Gastrocnemius medialis (tissue), 4 donors: ENCODE results near the gene CD5L. TPM values are rescaled to one million over a fixed set of nuclear protein-coding genes. Genes with fewer than 3 reads are reported as not detected.

Source experiments
- ATAC-seq, 2 donors: fragments of 150-250 bp; one replicate each; pipeline ENCODE4 v1.9.1; 2016
- DNase-seq, 2 donors: peaks; one replicate each; pipeline ENCODE4 v3.0.0-alpha.2; 2019
- H3K27ac ChIP-seq, 4 donors: fragments of 200-600 bp; sonication (generic); 1 replicate in 1 of 4; 2 replicates in 3 of 4; pipeline ENCODE4 v1.5.1; 2016 to 2018; ENCODE audit warnings: mild to moderate bottlenecking in 2 of 4, moderate library complexity in 1 of 4
- H3K27me3 ChIP-seq, 3 donors: fragments of 200-600 bp; sonication (generic) in 2 of 3; 1 replicate in 1 of 3; 2 replicates in 2 of 3; pipeline versions ENCODE4 v1.5.1 to v1.6.0; 2016 to 2019; ENCODE audit warnings: mild to moderate bottlenecking in 1 of 3, moderate library complexity in 1 of 3
- H3K36me3 ChIP-seq, 2 donors: fragments of 200-600 bp; sonication (generic) in 1 of 2; one replicate each; pipeline ENCODE4 v1.5.1; 2017 to 2018
- H3K4me1 ChIP-seq, 2 donors: fragments of 200-600 bp; sonication (generic) in 1 of 2; one replicate each; pipeline ENCODE4 v1.5.1; 2016 to 2017; ENCODE audit warnings: mild to moderate bottlenecking in 2 of 2
- H3K4me3 ChIP-seq, 4 donors: fragments of 200-600 bp; sonication (generic) in 3 of 4; 1 replicate in 1 of 4; 2 replicates in 3 of 4; pipeline ENCODE4 v1.5.1; 2016 to 2019; ENCODE audit warnings: mild to moderate bottlenecking in 2 of 4
- H3K9me3 ChIP-seq, 3 donors: fragments of 200-600 bp; sonication (generic) in 2 of 3; 1 replicate in 1 of 3; 2 replicates in 2 of 3; pipeline ENCODE4 v1.5.1; 2016 to 2019
- CTCF ChIP-seq, 5 experiments: fragments of 450-650 bp in 3 of 5; fragments of 200-600 bp in 2 of 5; sonication (generic) in 2 of 5; IDR thresholded peaks in 4 of 5; conservative IDR thresholded peaks in 1 of 5; 1 replicate in 4 of 5; 2 replicates in 1 of 5; pipeline ENCODE4 v1.5.1; 2016 to 2019; ENCODE audit warnings: antibody characterized with exemption in 5 of 5, mild to moderate bottlenecking in 3 of 5, moderate library complexity in 3 of 5
- POLR2A ChIP-seq, 2 donors: fragments of 450-650 bp; IDR thresholded peaks; one replicate each; pipeline ENCODE4 v1.6.1; 2017; ENCODE audit warnings: antibody characterized with exemption in 2 of 2, mild to moderate bottlenecking in 2 of 2, moderate library complexity in 2 of 2
- in situ Hi-C, 4 donors: fragments of 200-750 bp; cut with MboI; loops; one replicate each; pipeline versions ENCODE4 v1.15.0 to v1.8.0; 2017; ENCODE audit warnings: low sequenced_read_pairs in 4 of 4
- intact Hi-C: fragments of 100-400 bp; cut with DNase I; formaldehyde crosslinking; loops from one replicate; pipeline ENCODE4 v1.15.1; 2023; ENCODE audit warnings: low total_unique reads
- total RNA-seq, 4 donors: library from RNA; depleted of rRNA; stranded (reverse); fragments of >200 nt; gene quantifications; one replicate each; pipeline versions ENCODE4 v1.1.0 to v1.2.3, GENCODE V29; 2016

CD5L gene
- total RNA-seq: not detected

DNA sequence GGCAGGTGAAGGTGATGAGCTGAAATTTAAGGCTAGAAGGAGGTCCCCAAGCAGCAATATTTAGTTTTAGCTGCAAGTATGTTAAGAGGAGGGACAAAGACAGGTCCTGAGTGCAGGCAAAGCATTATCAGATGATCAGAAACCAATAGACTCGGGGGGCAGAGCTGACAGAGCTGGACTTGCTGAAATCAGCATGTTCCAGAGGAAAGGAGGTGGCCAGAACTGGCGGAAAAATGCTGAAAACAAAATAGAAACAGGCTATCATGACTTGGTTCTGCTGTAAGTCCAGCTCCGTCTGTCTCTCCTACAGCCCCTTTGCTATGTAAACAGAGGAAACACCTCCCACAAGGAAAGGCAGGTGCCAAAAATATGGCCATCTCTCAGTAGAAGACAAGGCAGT lies at the start of gene CD5L:
Gene CD5L, minus strand, starts transcription at position 101 of the 400 bp plus-strand sequence. CDS start 107 bp downstream, outside the sequence.
- Histone ChIP-seq H3K4me3 (no peak within 1 kb of the TSS), H3K27ac (no peak within 1 kb of the TSS), H3K4me1 (no peaks in the 10 kb centered on the region), H3K27me3 (no peaks in the 10 kb centered on the region), H3K36me3 (no peaks in the 10 kb centered on the region), H3K9me3 (no peaks in the 10 kb centered on the region)
- TF ChIP-seq POLR2A (IDR thresholded peaks at IDR 0.05) (no peak), CTCF (IDR thresholded peaks at IDR 0.05 in 4 of 5, conservative IDR thresholded peaks at IDR 0.05 in 1 of 5) (no peak)
- intact Hi-C loops (no loop called here), in situ Hi-C loops (no loop called here)
- DNase-seq (no peak), ATAC-seq (no peak)

GRCh38 chr1:157882580-157882979 lies 41.0 kb upstream of the CD5L start:
- no peak for ATAC-seq
- in situ Hi-C loops: no loop called here
- intact Hi-C loops: no loop called here

DNA sequence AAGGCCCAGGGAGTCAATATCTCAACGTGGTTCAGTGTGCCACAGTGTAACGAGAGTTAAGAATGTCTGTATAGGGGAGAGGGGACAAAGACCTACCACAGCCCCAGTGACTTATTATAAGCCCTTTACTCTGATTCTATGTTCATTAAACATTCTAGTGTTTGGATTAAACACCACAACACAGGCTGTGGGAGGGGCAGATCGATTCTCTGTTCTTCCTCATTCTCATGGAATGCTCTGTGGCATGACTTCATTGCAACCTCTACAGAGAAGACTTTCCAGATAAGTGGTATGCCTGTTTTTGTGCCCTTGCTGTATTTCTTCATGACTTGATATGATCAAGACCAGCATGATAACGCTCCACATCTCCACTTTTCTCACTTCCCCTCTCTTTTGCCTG lies 39.0 kb upstream of the CD5L start:
- ATAC-seq (no peak), DNase-seq (no peak)
- intact Hi-C loops: no loop called here
- in situ Hi-C loops: no loop called here
- Histone ChIP-seq H3K27ac (no peak overlapping the region), H3K9me3 (no peaks in the 10 kb centered on the region), H3K4me3 (no peak overlapping the region), H3K36me3 (no peaks in the 10 kb centered on the region), H3K4me1 (no peaks in the 10 kb centered on the region), H3K27me3 (no peaks in the 10 kb centered on the region)
- TF ChIP-seq POLR2A (IDR thresholded peaks at IDR 0.05) (no peak), CTCF (IDR thresholded peaks at IDR 0.05 in 4 of 5, conservative IDR thresholded peaks at IDR 0.05 in 1 of 5) (no peak)

More at GRCh38 chr1:157882580-157882979, 41.0 kb upstream of the CD5L start:
- no peaks in the 10 kb centered on the region for H3K36me3 ChIP-seq
- no peaks in the 10 kb centered on the region for H3K4me1 ChIP-seq
- no peak overlapping the region for H3K4me3 ChIP-seq
- H3K9me3 ChIP-seq: no peaks in the 10 kb centered on the region
- H3K27me3 ChIP-seq: no peaks in the 10 kb centered on the region
- DNase-seq: no peak
- no peak overlapping the region for H3K27ac ChIP-seq
- TF ChIP-seq POLR2A (IDR thresholded peaks at IDR 0.05): no peak
- no peak for TF ChIP-seq CTCF (IDR thresholded peaks at IDR 0.05 in 4 of 5, conservative IDR thresholded peaks at IDR 0.05 in 1 of 5)

DNA sequence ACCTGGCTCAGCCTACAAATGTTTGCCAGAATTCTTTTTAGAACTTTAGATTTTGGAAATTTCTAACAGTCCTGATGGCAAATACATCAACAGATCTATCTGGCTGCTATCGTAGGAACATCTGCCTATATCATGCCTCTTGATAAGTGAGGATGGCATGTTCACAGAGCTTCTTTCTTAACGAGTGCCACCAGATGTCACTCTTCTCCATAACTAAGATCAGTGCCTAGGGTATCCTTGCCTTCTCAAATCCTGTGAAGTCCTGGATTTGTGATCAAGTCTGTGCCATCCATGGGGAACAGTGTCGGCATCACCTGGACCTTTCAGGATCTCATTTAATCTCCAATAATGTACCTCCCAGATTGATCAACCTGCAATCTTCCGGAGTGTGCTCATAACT lies 36.5 kb upstream of the CD5L start:
- Histone ChIP-seq H3K9me3 (no peaks in the 10 kb centered on the region), H3K27me3 (no peaks in the 10 kb centered on the region), H3K4me3 (no peak overlapping the region), H3K27ac (no peak overlapping the region), H3K4me1 (no peaks in the 10 kb centered on the region), H3K36me3 (no peaks in the 10 kb centered on the region)
- intact Hi-C loops (no loop called here), in situ Hi-C loops (no loop called here)
- TF ChIP-seq POLR2A (IDR thresholded peaks at IDR 0.05) (no peak), CTCF (IDR thresholded peaks at IDR 0.05 in 4 of 5, conservative IDR thresholded peaks at IDR 0.05 in 1 of 5) (peak in 1 of 5 experiments; percentile 19)
- no peak for DNase-seq
- no peak for ATAC-seq

DNA sequence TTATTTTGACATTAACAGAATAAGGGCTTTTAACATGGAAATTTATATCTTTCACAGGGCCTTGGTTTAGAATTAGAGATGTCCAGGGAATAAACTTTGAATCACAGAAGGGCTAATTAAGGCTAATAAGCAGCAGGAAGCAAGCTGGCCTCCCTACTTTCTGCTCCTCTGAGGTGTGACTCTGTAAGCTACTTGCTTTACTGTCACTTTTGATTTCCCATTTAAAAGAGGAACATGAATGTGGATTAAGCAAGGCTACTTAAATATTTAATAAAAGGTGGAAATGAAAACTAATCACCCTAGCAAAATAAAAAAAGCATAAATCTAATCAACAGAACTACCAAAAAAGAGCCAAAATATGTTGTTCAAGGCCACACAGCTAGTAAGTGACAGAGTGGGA lies 28.9 kb upstream of the CD5L start:
- no peak for ATAC-seq
- Histone ChIP-seq H3K4me3 (no peak overlapping the region), H3K27me3 (no peaks in the 10 kb centered on the region), H3K4me1 (no peaks in the 10 kb centered on the region), H3K9me3 (no peaks in the 10 kb centered on the region), H3K27ac (no peak overlapping the region), H3K36me3 (no peaks in the 10 kb centered on the region)
- TF ChIP-seq POLR2A (IDR thresholded peaks at IDR 0.05) (no peak), CTCF (IDR thresholded peaks at IDR 0.05 in 4 of 5, conservative IDR thresholded peaks at IDR 0.05 in 1 of 5) (no peak)
- intact Hi-C loops (no loop called here), in situ Hi-C loops (no loop called here)
- DNase-seq: no peak
